HG03575 (cell line): Measurements from ENCODE around the gene PRRC2B.

Source experiments
- ATAC-seq: cut with Tn5 transposase; IDR thresholded peaks from one replicate; pipeline ENCODE4 v1.9.1; 2021; ENCODE audit not compliant: unreplicated experiment, insufficient number of reproducible peaks, low FRiP score; ENCODE audit errors: extremely low read depth

The PRRC2B gene

DNA sequence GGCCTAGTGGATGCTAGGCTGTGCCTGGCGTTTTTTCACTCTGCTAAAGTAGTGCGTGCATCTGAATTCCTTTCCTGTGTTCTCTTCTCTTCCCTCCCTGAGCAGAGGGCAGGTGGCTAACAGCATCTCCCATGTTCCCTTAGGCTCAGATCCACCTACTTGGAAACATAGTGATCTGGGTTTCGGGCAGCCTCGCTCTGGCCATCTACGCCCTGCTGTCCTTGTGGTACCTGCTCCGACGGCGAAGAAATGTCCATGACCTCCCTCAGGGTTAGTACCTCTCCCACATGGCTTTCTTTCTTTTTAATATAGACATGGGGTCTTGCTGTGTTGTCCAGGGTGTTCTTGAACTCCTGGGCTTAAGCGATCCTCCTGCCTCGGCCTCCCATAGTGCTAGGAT lies 127.3 kb downstream of the PRRC2B start:
- ATAC-seq, result no peak

DNA sequence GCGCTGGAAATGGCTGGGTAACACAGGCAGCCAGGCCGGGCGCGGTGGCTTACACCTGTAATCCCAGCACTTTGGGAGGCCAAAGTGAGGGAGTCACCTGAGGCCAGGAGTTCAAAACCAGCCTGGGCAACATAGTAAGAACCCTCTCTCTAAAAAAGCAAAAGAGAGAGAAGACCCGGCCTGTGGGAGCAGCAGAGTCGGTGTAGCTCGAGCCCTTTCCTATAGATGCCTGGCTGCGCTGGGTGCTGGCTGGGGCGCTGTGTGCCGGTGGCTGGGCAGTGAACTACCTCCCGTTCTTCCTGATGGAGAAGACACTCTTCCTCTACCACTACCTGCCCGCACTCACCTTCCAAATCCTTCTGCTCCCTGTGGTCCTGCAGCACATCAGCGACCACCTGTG lies 127.9 kb downstream of the PRRC2B start:
- no peak for ATAC-seq

DNA sequence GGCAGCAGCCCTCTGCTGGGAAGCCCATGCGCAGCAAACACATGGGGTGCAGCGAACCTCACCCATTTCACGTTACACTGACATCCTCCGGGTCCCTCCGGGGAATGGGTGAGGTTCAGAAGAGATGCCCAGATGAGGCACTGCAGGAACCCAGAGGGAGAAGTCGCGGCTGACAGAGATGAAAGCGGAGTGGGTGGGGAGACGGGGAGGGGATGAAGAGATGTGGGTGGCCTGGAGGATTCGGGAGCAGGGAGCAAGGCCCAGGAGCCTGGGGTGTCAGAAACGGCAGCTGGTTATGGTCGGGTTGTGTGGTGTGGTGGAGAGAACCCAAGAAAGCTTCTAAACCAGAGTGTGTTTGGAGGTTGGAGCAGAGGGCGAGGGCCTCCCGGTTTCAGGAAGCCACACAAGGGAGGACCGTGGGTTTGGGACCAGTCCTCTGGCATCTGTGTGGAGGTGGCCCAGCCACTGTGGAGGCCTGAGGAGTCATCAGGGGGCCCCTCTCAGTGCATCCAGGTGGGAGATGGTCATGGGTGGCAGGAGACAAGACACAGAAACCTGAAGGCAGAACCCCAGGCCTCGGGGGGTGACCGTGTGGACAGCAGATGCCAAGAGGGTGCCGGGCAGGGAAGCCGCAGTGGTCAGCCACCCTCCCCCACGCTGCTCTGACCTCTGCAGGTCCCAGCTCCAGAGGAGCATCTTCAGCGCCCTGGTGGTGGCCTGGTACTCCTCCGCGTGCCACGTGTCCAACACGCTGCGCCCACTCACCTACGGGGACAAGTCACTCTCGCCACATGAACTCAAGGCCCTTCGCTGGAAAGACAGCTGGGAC lies 128.6 kb downstream of the PRRC2B start:
- no peak for ATAC-seq

DNA sequence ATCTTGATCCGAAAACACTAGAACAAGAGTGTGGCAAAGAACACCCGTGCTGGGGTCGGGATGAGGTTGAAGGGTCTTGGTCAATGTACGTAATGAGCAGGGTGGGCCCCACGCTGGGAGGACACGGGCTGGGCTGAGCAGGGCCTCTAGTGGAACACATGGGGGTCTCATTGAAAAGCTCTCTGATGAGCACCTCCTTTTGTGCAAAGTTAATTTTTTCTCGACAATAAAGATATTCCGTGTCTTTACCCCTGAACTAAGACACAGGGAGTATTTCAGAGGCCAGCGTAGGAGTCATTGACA lies 129.2 kb downstream of the PRRC2B start:
- ATAC-seq, result no peak

DNA sequence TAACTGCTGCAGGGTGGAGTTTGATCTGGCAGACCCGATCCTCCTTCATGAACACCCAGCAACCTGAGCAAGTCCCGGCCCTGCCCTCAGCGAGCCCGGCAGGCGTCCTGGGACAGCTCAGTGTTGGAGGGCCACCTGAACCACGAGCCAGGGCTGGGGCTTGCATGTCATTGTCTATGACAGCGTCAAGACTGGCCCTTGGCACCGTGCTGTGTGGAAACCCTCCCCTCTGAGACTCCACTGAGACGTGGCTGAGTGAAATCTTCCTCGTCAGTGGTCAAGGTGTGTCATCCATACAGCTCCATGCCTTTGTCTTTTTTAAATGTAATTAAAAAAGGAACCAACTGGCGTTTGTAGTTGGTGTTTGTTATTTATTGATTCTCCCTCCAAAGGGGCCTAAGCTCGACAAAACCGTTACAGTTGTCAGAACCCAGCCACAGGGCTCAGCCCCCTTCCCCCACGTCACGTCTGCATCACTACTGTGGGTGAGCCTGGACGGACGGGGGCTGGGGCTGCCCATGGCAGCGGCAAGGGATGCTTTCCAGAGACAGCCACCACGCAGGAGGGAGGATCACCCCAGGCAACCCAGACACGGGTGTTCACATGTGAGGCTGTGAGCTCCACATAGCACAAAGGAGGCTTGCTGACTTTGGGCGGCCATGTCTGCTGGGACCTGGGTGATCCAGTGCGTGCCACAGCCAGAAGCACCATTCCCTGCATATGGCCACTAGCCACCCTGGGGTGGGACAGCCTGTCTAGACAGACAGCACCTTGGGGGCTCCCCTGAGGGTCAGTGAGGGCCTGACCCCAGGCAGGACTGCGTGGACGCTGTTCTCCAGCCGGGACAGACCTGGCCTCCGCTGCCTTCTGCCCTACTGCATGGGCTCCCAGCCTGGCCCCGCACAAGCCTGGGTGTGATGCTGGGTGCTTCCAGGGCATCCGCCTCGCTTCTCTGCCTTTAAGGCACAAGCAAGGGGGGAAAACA lies 129.9 kb downstream of the PRRC2B start:
- no peak for ATAC-seq

DNA sequence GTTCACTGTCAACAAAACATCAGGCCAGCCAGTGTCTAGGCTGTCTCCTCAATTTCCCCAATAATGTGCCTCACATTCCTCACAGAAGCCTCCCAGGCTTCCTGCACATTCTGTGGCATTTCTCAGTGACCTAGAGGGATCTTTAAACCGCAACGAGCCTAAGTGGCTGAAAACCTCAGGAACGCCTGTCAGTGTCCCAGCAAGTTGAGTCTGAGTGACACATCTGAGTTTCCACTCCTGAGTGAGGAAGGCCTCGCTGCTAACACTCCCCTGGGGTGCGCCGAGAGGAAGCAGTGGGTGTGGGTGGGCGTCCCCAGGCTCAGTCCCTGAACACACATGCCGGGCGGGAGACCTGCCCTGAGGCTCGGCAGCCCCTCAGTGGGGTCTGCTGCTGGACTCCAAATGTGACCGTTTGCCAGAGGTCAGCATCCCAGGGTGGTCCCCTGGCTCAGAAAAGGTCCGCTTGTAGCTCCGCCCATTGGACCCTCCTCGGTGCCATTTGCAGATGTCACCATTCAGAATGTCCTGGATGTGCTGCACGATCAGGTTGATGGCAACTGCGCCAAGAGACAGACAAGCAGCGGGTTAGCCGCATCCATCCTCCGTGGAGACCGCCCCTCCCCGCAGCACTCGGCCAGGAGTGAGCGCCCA lies 130.9 kb downstream of the PRRC2B start:
- ATAC-seq, result no peak

DNA sequence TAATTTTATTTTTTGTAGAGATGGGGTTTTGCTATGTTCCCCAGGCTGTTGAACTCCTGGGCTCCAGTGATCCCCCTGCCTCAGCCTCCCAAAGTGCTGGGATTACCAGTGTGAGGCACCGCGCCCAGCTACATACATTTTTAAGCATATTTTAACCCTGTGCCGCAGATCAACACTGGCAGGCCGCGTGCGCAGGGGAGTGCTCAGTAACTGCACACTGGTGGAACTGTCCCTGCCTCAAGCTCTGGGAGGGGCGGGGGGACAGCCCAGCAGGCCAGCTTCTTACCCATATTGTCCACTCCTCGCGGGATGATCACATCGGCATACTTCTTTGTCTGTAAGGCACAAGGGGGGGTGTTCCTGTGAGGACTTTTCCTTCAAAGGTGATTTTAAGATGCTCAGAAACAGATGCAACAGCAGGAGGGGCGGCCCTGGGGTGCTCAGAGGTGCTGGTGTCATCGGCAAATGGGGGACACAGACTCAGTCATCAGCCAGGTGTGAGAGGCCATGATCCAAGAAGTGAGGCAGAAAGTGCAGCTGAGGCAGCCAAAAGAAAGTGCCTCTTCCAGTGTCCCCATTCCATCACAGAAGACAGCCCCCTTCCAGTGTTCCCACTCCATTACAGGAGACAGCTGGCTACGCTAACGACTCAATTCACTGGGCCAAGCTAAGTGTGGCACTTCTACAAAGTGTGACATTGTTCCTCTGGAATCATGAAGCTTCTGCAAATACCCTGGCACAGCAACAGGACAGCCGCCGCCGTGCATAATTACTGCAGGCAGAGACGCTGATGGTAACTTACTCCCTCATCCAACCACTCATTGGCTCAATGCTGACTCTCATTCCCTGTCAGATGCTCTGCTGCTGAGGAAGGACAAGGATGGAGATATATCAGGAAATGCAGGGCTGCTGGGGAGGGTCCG lies 132.0 kb downstream of the PRRC2B start:
- ATAC-seq, result no peak

DNA sequence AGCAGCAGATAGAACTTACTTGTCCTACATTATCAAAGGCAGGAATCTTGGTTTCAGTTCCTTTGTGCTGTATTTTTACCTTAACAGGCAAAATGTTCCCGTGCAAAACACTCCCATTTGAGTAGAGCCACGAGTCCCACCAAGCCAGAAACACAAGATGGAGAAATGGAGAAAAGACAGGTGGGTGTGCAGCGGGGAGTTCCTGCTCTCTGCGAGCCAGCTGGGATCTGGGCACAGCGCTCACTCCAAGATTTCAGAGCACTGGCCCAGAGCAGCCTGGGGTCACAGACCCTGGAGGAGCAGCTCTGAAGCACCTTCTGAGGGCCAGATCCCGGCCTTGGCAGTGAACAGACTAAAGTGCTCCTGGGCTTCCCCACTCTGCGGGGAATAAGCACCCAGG lies 134.3 kb downstream of the PRRC2B start:
- no peak for ATAC-seq

DNA sequence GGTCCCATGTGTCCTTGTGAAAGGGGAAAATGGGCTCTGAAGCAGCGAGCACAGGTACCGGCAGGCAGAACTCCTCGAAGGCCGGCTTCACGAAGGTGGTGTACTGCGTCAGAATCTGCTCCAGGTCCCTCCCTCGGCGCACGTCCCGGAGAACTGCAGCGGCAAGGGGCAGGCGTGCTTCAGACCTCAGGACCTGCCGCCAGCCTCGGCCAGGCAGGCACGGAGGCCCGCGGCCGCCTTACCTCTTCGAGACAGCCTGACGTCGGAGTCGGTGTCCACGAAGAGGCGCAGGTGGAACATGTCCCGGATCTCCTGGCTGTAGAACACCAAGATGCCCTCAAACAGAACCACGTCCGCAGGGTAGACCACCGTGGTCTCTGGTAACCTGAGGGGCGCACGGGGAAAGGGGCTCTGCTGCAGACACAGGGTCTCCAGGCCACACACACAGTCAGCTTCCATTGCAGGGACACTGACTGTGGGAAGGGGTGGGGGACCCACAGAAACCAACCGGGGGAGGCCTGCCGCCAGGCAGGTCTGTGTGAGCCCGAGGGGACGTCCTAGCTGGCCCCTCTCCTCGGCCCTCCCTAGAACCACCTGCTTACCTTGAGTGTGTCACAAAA lies 135.1 kb downstream of the PRRC2B start:
- ATAC-seq, result no peak

DNA sequence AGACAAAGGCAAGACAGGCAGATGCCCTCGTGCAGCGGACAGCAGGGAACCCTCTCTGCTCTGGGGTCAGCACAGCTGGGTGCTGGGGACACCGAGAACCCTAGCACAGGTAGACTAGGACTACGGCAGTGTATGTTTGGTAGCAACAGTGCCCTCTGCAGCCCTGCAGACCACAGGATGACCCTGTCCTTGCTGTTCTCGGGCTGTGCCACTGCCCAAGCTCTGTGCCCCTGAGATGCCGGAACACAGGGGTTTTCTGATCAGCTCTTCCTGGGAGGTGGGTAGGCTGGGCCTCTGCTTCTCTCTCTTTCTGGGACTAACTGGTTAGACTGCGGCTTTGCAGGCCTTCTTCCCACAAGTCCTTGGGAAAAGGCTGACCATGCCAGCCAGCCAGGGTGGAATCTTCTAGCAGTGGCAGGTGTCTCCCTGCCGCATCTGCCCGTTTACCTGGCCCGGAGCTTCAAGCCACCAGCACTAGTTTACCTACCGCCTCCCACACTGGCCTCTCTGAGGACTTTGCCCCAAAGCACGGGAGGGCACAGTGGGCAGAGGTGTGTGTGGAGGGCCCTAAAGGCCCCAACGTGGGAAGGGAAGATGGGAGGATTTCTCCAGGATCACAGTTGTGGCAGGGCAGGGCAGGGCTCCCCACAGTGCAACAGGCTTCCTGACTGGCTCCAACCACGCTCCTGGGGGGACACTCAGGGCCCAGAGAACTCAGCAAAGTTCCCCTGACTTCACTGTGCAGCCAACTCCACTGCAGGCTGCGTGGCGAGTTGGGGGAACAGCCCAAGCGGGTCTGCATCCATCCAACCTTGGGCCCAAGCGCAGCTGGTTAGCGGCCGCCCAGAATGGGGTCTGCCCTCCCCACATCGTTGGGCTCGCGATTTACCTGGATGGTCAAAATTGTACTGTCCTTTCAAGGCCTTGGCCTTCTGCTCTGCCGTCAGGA lies 136.0 kb downstream of the PRRC2B start:
- no peak for ATAC-seq

DNA sequence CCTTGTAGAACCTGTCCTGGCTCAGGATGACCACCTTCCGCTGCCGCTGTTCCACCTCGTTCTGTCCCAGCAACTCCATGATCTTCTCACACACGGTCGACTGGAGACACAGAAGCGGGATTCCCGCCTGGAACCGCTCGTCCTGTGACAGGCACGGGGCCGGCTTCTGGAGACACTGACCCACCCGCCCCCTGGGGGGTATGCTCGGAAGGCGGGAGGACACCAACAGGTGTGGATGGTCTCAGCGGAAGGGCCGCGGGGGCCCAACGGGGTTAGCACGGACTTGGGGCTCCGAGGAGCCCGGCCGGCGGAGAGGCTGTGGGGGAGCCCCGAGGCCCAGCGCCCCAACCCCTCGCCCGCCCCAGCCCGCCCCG lies 136.6 kb downstream of the PRRC2B start:
- ATAC-seq, result no peak

DNA sequence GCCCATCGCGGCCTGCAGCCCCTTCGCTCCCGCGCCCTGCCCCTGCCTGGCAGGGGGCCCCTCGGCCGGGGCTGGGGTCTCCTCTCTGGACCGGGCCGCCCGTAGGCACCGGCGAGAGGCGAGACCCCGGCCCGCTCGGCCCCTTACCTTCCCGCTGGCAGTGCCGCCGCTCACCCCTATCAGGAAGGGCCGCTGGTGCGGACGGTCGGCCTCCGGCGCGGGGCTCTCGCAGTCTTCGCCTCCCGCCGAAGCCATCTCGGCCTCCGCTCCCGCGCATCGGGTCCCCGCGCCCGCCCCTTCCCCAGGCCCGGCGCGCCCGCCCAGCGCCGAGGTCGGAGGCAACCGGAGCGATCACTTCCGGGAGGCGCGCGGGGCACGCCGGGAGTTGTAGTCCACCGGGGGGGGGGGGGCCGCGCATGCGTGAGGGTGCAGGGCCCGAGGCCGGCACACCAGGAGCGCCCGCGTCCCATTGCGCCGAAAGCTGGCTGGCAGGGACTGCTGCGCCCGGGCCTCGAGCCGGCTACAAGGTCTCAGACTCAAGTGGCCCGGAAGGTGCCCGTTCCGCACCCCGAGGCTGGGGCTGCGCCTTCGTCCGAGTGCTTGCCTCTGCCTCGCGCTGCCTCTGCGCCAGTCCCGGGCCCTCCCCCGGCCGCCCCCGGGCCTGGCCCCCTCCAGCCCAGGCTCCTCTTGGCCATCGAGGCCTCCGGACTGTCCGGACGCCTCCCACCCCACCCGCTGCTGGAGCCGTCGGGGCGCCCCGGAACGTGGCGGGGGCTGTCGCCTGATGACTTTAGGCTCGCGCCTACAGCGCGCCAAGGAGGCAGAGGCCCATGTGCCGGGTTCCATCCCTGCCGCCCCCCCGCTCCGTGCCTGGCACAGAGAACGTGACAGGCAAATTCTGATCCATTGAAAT lies 137.3 kb downstream of the PRRC2B start, which contains the start of gene UCK1:
UCK1 (minus strand) TSS at position 344 of the 913 bp plus-strand sequence; CDS start at position 255, 89 bp downstream.
- no peak for ATAC-seq

DNA sequence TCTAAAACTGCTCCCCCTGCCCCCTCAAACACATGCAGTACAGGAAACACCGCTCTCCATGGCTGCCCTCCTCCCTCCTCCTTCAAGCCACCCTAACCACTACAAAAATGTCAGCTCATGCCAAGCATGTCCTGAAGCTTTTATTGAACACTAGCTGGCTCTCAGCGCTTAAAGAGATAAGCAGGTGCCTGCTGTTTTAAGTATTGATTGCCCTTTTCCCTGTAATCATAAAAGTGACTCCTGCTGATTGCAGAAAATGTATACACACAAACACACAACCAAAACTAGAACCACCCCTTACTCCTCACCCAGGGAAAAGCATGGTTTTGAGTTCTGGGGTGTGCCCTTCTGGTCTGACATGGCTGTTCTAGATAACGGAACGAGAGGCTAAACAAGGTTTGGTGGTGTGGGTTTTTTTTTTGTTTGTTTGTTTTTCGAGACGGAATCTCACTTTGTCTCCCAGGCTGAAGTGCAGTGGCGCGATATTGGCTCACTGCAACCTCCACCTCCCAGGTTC lies 140.9 kb downstream of the PRRC2B start:
- no peak for ATAC-seq

DNA sequence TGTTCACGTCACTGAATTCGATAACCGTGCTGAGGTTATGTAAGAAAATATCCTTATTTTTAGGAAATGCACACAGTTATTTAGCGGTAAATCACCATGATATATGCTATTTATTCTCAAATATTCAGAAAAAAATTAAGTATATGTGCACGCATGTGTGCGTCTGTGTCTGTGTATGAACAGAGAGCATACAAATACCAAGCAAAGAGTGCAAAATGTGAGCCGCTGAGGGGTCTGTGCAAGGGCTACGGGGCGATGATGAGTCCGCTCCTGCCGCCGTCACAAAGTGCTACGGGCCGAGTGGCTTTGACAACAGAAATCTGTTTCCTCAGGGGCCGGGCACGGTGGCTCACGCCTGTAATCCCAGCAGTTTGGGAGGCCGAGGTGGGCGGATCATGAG lies 144.1 kb downstream of the PRRC2B start:
- ATAC-seq, result no peak

DNA sequence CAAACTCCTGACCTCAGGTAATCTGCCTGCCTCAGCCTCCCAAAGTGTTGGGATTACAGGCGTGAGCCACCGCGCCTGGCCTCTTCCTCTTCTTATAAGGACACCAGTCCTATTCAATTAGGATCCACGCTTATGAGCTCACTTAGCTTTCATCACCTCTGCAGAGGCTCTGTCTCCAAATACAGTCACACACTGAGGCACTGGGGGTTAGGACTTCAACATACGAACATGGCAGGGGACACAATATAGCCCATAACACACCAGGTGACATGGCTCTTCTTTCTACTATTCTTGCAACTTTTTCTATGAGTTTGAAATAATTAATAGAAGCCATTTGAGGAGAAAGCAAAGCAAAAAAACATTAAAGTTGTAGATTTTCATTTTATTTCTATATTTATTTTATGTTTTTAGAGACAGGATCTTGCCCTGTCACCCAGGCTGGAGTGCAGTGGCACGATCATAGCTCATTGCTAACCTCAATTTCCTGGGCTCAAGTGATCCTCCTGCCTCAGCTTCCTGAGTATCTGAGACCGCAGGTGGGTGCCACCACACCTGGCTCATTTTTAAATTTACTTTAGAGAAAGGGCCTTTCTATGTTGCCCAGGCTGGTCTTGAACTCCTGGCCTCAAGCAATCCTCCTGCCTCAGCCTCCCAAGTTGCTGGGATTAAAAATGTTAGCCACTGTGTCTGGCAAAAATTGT lies 145.5 kb downstream of the PRRC2B start:
- no peak for ATAC-seq
